Ecto neural progenitor cell (in vitro differentiated cells): ENCODE results near the gene TCF25.

ENCODE experiments used
- DNase-seq: peaks from one replicate; pipeline ENCODE4 v3.0.0-alpha.2; 2018; ENCODE audit warnings: low spot score

TCF25 gene

GRCh38 chr16:89880477-89881367 is 7.3 kb downstream of the TCF25 start:
- no peak for DNase-seq

GRCh38 chr16:89881368-89881730 is 8.0 kb downstream of the TCF25 start:
- no peak for DNase-seq

GRCh38 chr16:89883346-89884040 is 10.1 kb downstream of the TCF25 start:
- no peak for DNase-seq

- DNase-seq: no peak
Observed at GRCh38 chr16:89884041-89884421, 10.6 kb downstream of the TCF25 start.

GRCh38 chr16:89887243-89887642 is 13.9 kb downstream of the TCF25 start:
- DNase-seq: no peak

- no peak for DNase-seq
Observed at GRCh38 chr16:89890200-89890599, 16.8 kb downstream of the TCF25 start.

- no peak for DNase-seq
Observed at GRCh38 chr16:89890886-89891657, 17.7 kb downstream of the TCF25 start.

- DNase-seq: peak; percentile 34
Observed at GRCh38 chr16:89892055-89892630, 18.8 kb downstream of the TCF25 start.

- no peak for DNase-seq
Observed at GRCh38 chr16:89892635-89893034, 19.2 kb downstream of the TCF25 start.

- no peak for DNase-seq
Observed at GRCh38 chr16:89893642-89894548, 20.5 kb downstream of the TCF25 start.

GRCh38 chr16:89895482-89896250 is 22.3 kb downstream of the TCF25 start:
- DNase-seq: no peak

- DNase-seq: no peak
Observed at GRCh38 chr16:89897204-89897603, 23.8 kb downstream of the TCF25 start.

- DNase-seq: no peak
Observed at GRCh38 chr16:89898201-89898967, 25.0 kb downstream of the TCF25 start.

GRCh38 chr16:89899879-89900481 is 26.6 kb downstream of the TCF25 start:
- DNase-seq: no peak

GRCh38 chr16:89900885-89901284 is 27.5 kb downstream of the TCF25 start:
- DNase-seq: no peak

- no peak for DNase-seq
Observed at GRCh38 chr16:89902980-89903379, 29.6 kb downstream of the TCF25 start.

GRCh38 chr16:89903908-89904515 is 30.6 kb downstream of the TCF25 start:
- no peak for DNase-seq

GRCh38 chr16:89904606-89905510 is 31.5 kb downstream of the TCF25 start:
- no peak for DNase-seq
